HPDE6-E6E7 (cell line): ENCODE results near the gene CENPK.
"Not testable (repeated sequence)": the region's sequence is repeated elsewhere in the genome, so short reads cannot be mapped to it uniquely, and the experiment has no call there.

Experiments used
- DNase-seq: peaks from one replicate; pipeline ENCODE4 v3.0.0; 2011; ENCODE audit warnings: missing footprints; ENCODE audit errors: extremely low spot score

CENPK gene

DNA sequence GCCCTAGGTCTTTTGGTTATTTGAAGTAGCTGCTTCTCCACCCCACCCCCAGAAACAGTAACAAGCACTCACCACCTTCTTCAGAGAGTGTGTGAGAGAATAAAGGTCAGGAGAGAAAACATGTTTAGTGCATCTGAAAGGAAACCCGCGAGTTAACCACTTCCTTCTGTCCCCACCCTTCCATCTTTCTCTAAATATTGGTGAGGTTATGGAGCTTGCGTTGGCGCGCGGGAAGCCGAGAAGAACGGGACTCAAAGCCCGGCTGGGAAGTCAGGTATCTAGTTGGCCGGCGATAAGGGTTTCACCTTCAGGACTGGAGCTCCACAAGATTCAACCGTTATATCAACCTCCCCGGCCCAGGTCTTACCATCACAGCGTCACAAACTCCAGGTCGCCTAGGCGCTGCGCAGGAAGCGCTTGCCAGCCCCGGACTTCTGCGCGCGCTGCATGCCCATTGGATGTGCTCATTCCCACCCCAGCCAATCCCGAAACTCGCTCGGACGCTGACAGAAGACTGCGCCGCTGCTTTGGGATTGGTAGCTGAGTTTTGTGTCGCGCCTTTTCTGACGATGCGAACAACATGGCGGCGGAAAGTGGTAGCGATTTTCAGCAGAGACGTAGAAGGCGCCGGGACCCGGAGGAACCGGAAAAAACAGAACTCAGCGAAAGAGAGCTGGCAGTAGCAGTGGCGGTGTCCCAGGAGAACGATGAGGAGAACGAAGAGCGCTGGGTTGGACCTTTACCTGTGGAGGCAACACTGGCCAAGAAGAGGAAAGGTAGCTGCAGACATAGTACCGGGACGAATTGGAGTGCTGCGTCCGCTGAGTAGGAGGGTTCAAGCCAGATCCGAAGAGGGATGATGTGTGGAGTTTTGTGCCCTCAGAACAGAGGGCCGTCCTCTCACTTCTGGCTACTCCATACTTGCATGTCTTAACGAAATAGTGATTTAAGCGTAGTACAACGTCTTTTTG is at the start of gene CENPK, which contains the start of gene PPWD1:
Gene CENPK, minus strand, starts transcription at position 438 of the 971 bp plus-strand sequence. CDS start 8,261 bp downstream, outside the sequence.
Gene PPWD1, plus strand, starts transcription at position 566 of the 971 bp plus-strand sequence. Its CDS starts 15 bp downstream, at position 581.
- peak; percentile 91 for DNase-seq

- no peak for DNase-seq
Observed at GRCh38 chr5:65612298-65612907, 49.4 kb upstream of the CENPK start.

DNA sequence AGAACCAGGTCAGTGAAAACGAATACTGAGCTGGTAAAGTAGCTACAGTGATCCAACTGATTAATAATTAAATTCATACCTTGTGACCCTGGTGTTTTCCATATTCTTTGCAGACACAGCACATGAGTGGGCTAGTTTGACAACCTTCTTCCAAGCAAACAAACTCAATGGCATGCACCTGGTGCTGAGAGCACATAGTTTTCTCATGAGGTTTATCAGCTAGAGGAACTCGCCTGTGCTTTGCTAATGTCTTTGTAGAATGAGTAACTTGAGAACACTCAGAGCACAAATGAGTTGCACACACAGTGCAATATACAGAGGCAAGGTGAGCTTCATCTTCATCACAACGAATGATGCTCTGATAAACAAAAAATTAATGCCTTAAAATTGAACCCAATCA is 48.6 kb upstream of the CENPK start:
- DNase-seq, result peak; percentile 23

DNA sequence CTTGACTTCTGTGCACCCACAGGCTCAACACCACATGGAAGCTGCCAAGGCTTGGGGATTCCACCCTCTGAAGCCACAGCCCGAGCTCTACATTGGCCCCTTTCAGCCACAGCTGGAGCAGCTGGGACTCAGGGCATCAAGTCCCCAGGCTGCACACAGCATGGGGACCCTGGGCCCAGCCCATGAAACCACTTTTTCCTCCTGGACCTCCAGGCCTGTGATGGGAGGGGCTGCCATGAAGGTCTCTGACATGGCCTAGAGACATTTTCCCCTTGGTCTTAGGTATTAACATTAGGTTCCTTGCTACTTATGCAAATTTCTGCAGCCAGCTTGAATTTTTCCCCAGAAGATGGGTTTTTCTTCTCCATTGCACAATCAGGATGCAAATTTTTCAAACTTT is 38.8 kb upstream of the CENPK start:
- not testable (repeated sequence) for DNase-seq

DNA sequence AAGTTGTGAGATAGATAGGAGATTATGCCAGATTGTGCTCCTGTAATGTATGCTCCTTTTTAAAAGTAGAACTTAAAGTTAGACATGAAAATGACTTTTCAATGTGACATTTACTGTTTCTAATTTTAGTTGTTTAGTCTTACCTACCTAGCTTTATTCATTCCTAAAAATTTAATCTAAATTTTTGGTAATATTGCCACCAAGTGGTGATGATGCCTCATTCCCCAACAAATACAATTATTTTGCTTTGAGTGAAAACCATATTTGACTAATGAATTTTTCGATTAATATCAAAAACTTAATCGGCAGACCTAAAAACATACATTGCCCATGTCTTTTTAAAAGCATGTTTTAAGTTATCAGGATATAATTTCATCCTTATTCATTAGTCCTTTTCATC is 25.7 kb upstream of the CENPK start:
- DNase-seq, result no peak

DNA sequence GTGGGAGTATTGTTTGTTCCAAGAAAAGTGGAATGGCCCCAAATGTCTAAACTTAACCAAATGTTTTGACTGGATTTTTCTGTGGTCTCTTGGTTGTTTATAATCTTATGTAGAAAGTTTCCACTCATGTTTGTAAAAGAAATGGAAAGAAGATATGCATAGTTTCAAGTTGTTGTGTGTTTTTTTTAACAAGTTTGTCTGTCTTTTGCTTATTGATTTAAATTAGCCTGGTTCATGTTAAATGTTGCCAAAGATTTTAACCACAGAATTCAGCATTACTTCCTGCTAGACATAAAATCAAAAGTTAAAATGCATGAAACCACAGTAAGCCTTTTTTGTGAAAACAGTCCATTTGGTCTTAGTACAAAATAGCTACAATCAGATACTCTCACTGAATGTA is 14.2 kb upstream of the CENPK start:
- no peak for DNase-seq

DNA sequence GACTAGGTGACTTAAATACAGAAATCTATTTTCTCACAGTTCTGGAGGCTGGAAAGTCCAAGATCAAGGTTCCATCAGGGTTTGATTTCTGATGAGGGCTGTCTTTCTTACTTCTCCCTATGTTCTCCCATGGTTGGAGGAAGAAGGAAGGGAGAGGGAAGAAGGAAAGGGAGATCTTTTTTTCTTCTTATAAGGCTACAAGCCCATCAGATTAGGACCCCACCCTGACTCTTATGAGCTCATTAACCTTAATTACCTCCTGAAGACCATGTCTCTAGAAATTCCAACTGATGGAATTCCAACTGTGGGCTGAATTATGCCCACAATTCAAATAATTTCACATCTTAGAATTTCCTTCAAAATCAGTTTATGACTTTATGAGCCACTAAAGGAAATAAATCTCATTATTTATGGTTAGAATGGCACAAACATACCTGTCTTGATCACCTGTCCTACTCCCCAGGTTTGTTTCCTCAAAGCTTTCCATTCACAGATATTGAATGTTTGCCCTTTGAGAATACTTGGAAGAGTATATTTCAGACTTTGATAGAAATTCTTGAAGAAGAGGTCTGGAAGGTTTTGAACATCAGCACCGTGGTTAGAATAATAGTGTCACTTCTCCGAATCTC is 7.7 kb upstream of the CENPK start:
- DNase-seq, result no peak

DNA sequence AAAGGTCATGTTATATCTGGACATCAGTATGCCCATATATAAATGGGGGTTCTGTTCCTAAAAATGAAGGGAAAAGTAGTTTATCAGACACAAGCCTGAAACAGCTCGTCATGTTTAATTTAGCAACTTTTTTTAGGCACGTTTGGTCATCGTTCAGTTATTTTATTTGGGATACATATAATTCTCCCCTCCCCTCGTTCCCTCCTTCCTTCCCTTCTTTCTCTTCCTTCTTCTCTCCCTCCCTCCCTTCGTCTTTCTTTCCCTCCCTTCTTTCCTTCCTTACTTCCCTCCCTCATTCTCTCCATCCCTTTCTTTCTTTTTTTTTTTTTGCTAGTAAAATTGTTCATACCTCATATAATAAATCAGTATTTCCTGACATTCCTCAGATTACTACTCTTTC is 3.5 kb upstream of the CENPK start:
- no peak for DNase-seq

DNA sequence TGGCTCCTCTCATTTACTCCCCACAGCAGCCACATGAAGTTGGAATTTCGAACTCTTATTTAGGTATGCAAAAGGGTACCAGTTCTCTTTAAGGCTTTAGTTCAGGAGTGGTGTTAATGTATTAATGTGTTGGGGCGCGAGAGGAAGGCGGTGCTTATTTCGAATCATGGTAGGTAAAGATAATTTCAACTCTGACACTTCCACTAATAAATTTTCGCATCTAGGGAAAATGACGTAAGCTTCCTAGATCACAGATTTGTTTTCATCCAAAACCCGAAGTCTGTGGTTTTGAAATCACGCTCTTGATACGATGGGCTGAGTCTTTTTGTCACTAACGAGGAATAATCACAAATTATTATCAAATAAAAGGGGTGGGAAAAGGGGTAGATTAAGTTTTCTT is 809 bp upstream of the CENPK start:
- no peak for DNase-seq

DNA sequence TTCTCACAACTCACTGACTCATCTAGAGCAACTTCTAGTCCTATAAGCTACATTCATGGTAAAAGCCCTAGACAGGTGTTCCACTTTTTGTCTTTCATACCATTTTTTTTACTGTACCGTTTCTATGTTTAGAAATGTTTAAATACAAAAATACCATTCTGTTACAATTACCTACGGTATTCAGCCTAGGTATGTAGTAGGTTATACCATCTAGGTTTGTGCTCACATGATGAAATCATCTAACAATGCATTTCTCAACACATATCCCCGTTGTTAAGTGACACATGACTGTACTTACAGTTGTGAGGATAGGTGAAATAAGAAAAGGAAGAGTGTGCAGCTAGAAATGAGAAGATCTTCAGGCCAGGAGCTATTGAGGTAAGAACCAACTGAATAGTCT is 6.2 kb downstream of the CENPK start:
- no peak for DNase-seq

- no peak for DNase-seq
Observed at GRCh38 chr5:65556181-65556580, 6.8 kb downstream of the CENPK start.

DNA sequence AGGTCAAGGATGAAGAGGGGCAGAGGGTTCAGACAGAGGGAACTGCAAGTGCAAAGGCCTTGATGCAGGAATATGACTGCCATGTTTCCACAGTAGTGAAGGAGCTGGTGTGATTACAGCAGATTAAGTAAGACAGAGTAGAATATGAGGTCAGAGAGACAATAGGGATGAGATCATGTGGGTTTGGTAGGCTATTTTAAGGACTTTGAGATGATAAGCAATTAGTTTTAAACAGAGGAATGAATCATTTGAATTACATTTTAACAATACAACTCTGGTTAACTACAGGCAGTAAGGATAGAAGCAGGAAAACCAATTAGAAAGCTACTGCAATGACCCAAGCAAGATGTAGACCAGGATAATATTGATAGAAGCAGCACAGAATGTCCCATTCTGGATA is 7.7 kb downstream of the CENPK start:
- DNase-seq, result no peak

DNA sequence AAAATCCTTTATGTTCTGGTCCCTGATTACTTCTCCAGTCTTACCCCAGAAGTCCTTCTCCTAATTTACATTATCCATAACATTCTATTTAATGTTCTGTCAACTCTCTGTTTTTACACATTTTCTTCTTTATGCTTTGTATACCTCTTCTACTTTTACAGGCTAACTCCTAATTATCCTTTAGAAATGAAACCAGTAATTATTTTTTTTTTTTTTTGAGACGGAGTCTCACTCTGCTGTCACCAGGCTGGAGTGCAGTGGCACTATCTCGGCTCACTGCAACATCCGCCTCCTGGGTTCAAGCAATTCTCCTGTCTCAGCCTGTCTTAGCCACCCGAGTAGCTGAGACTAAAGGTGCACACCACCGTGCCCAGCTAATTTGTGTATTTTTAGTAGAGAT is 9.0 kb downstream of the CENPK start:
- no peak for DNase-seq

GRCh38 chr5:65548281-65548680 is 14.7 kb downstream of the CENPK start:
- no peak for DNase-seq

- DNase-seq, result no peak
Observed at GRCh38 chr5:65546141-65546540, 16.8 kb downstream of the CENPK start.

DNA sequence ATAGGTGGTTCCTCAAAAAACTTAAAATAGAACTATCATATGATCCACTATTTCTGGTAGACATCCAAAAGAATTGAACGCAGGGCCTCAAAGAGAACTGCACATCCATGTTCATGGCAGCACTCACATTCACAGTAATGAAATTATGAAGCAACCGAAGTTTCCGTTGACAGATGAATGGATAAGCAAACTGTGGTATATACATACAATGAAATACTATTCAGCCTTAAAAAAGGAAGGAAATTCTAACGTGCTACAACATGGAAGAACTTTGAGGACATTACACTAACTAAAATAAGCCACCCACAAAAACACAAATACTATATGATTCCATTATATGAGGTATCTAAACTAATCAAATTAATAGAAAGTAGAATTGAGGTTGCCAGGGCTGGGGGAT is 18.5 kb downstream of the CENPK start:
- no peak for DNase-seq

- DNase-seq, result peak; percentile 4
Observed at GRCh38 chr5:65539827-65540226, 23.1 kb downstream of the CENPK start.

DNA sequence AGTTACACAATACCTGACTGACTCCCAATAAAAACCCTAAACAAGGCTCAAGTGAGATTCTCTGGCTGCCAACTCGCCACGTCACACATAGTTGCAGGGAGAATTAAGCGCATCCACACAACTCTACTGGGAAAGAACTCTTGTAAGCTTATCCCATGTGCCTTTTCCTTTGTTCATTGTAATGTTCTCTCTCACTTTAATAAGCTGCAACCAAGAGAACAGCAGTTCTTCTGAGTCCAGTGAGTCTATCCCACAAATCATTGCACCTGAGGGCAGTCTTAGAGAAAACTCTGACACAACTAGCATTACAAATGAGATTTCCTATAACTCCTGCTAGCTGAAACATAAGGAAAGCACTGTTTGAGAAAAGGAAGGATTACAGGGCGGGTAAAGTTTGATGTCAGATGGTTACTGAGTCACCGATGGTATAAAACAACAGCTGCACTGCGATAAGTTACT is 27.4 kb downstream of the CENPK start:
- DNase-seq, result no peak

DNA sequence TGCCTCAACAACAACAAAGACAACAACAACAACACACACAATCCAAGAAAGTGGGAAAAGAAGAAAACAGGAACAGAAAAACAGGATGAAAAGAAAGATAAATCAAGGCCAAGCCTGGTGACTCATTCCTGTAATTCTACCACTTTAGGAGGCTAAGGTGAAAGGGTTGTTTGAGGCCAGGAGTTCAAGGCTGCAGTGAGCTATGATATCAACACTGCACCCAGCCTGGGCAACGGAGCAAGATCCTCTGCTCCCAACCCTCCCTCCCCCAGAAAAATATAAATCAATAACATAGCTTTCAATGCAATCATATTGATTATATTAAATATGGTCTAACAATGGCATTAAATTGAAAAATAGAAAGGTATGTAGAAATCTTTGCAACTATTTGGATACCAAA is 32.1 kb downstream of the CENPK start:
- DNase-seq, result no peak

DNA sequence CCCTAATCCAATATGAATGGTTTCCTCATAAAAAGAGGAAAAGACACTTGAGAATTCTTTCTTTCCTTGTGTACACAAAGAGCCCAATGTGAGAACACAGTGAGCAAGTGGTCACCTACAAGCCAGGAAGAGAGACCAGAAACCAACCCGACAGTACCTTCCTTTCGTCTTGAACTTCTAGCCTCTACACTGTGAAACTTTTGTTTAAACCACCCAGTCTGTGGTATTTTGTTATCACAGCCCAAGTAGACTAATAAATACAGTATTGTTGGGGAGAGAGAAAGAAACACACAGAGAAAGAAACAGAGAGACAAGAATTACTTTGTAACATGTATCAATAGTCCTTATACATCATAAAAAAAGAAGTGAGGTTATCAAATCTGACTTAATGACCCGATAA is 37.2 kb downstream of the CENPK start:
- no peak for DNase-seq

GRCh38 chr5:65512170-65512937 is 50.6 kb downstream of the CENPK start:
- no peak for DNase-seq

DNA sequence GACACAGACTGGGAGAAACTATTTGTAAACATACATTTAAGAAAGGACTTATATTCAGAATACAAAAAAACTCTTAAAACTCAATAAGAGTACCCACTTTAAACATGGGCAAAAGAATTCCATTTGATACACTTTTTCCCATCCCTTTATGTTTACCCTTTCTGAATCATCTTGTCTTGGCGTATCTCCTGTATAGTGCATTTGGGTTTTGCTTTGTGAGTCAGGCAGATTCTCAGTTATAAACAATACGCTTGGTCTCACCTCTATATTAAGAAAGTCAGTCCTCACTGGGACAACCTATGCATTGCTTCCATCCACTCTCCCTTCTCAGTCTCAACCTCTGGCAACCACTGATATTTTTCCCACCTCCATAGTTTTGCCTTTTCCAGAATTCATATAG is 54.0 kb downstream of the CENPK start:
- no peak for DNase-seq
